Peyer's patch (tissue), 4 donors: ENCODE measurements around the gene TLX1. TPM values are rescaled to one million over a fixed set of nuclear protein-coding genes. Genes with fewer than 3 reads are reported as not detected.

Experiments
- DNase-seq, 3 donors: peaks; one replicate each; pipeline ENCODE4 v3.0.0-alpha.2; 2017 to 2019
- H3K27ac ChIP-seq, 4 donors: fragments of 200-600 bp; sonication (generic); one replicate each; pipeline ENCODE4 v1.5.1; 2016 to 2019
- H3K27me3 ChIP-seq, 2 donors: fragments of 200-600 bp; sonication (generic); one replicate each; pipeline ENCODE4 v1.5.1; 2019
- H3K36me3 ChIP-seq, 3 donors: fragments of 200-600 bp; sonication (generic); one replicate each; pipeline ENCODE4 v1.5.1; 2016 to 2019
- H3K4me1 ChIP-seq, 4 donors: fragments of 200-600 bp; sonication (generic); one replicate each; pipeline ENCODE4 v1.5.1; 2016 to 2019
- H3K4me3 ChIP-seq, 4 donors: fragments of 200-600 bp; sonication (generic); 1 replicate in 3 of 4; 2 replicates in 1 of 4; pipeline ENCODE4 v1.5.1; 2016 to 2019; ENCODE audit warnings: mild to moderate bottlenecking in 1 of 4
- H3K9me3 ChIP-seq, 4 donors: fragments of 200-600 bp; sonication (generic); one replicate each; pipeline ENCODE4 v1.5.1; 2016 to 2019; ENCODE audit warnings: mild to moderate bottlenecking in 1 of 4
- POLR2A ChIP-seq, 2 donors: fragments of 450-650 bp; IDR thresholded peaks; one replicate each; pipeline ENCODE4 v1.5.1; 2017; ENCODE audit warnings: antibody characterized with exemption in 2 of 2, mild to moderate bottlenecking in 2 of 2, moderate library complexity in 2 of 2
- total RNA-seq, 4 donors: library from RNA; depleted of rRNA; stranded (reverse); fragments of >200 nt; gene quantifications; one replicate each; pipeline ENCODE4 v1.1.0, GENCODE V29; 2016
- TF ChIP-seq, protein P1 (sequence below), 6 experiments: fragments of 450-650 bp in 4 of 6; fragments of 200-600 bp in 2 of 6; sonication (generic) in 1 of 6; IDR thresholded peaks; one replicate each; pipeline ENCODE4 v1.5.1; 2017 to 2019; ENCODE audit warnings: antibody characterized with exemption in 6 of 6, mild to moderate bottlenecking in 3 of 6, moderate library complexity in 1 of 6

The TLX1 gene
- total RNA-seq, 4 donors from 2014 or later, result 1.6 to 4.8 (median 3.2) TPM; not detected in 1

DNA sequence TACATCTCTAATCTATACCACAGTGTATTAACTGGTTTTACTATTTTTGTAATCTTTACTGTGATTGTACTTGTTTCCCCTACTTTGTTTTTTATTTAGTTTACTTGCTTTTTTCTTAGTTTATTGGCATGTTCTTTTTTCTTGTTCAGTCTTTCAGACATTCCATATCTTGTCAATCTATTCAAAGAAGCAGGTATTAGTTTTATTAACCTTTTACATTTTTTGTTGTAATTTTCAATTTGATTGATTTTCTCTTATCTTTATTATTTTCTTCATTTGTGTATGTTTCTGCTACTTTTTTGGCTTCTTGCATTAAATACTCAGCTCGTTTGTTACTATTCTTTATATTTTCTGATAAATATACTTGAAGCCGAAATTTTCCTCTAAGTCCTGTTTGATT, 41.6 kb downstream of the TLX1 start:
- no peak for DNase-seq
- Histone ChIP-seq H3K27me3 (no peaks in the 10 kb centered on the region), H3K9me3 (peaks cover 0 to 10% (median 0%) of the 10 kb centered on the region in 4 donors), H3K4me1 (no peaks in the 10 kb centered on the region), H3K36me3 (no peaks in the 10 kb centered on the region), H3K4me3 (no peak overlapping the region), H3K27ac (no peak overlapping the region)
- TF ChIP-seq, protein P1, sequence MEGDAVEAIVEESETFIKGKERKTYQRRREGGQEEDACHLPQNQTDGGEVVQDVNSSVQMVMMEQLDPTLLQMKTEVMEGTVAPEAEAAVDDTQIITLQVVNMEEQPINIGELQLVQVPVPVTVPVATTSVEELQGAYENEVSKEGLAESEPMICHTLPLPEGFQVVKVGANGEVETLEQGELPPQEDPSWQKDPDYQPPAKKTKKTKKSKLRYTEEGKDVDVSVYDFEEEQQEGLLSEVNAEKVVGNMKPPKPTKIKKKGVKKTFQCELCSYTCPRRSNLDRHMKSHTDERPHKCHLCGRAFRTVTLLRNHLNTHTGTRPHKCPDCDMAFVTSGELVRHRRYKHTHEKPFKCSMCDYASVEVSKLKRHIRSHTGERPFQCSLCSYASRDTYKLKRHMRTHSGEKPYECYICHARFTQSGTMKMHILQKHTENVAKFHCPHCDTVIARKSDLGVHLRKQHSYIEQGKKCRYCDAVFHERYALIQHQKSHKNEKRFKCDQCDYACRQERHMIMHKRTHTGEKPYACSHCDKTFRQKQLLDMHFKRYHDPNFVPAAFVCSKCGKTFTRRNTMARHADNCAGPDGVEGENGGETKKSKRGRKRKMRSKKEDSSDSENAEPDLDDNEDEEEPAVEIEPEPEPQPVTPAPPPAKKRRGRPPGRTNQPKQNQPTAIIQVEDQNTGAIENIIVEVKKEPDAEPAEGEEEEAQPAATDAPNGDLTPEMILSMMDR (IDR thresholded peaks at IDR 0.05), result no peak
- no peak for TF ChIP-seq POLR2A (IDR thresholded peaks at IDR 0.05)

DNA sequence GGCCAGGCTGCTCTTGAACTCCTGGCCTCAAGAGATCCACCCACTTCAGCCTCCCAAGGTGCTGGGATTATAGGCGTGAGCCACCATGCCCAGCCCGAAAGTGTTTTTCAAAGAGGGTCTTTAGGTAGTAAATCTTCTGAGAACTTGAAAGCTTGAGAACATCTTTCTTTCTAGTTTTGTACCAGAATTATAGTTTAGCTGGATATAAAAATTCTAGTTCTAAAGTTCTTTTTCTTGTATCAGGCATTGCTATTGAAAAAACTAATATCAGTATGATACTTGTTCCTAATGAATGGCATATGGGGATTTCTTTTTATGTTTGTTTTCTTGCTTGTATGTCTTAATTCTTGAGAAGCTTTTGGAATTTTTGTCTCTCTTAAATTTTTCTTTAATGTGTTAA, 43.2 kb downstream of the TLX1 start:
- Histone ChIP-seq H3K27me3 (no peaks in the 10 kb centered on the region), H3K36me3 (no peaks in the 10 kb centered on the region), H3K4me3 (no peak overlapping the region), H3K9me3 (peaks cover 0 to 10% (median 0%) of the 10 kb centered on the region in 4 donors), H3K27ac (no peak overlapping the region), H3K4me1 (no peaks in the 10 kb centered on the region)
- TF ChIP-seq POLR2A (IDR thresholded peaks at IDR 0.05), result no peak
- TF ChIP-seq, protein P1 (IDR thresholded peaks at IDR 0.05), result no peak
- no peak for DNase-seq

DNA sequence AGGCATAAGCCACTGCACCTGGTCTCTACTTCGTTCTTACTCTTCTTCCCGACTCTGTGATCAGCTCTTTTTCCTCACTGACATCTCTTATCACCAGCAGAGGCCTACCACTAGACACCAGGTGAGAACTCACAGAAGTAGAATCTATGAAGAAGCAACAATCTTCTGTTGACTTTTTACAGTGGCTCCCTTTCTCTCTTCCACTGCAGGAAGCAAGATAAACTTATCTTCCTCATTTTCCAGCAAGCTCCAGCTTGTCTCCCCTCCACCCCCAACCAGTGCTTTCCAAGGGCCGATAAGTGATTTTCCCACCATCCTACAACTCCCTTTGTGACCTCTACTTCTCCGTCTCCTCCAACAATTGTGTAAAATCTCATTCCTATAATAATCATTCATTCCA, 45.5 kb downstream of the TLX1 start:
- Histone ChIP-seq H3K27me3 (no peaks in the 10 kb centered on the region), H3K4me1 (no peaks in the 10 kb centered on the region), H3K9me3 (peaks cover 0 to 10% (median 0%) of the 10 kb centered on the region in 4 donors), H3K36me3 (no peaks in the 10 kb centered on the region), H3K4me3 (no peak overlapping the region), H3K27ac (no peak overlapping the region)
- TF ChIP-seq, protein P1 (IDR thresholded peaks at IDR 0.05), result no peak
- TF ChIP-seq POLR2A (IDR thresholded peaks at IDR 0.05), result no peak
- no peak for DNase-seq

DNA sequence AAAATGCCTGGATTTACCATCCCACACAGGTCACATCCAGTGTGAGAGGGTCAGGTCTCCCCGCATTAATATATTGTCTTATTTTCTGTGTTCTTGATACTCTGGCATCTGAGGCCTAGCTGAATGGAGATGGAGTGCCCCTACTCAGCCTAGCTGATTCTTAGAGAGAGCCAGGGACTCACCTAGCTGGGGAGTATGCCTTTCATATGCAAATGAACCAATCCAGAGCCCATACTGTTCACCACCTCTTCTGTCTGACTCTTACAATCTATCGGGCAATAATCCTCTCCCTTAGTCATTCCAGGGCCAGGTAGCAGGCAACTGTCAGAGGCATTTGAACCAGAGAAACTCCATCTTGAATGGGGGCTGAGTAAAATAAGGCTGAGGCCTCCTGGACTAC, 51.8 kb downstream of the TLX1 start:
- Histone ChIP-seq H3K27ac (no peak overlapping the region), H3K4me1 (no peaks in the 10 kb centered on the region), H3K4me3 (no peak overlapping the region), H3K9me3 (no peaks in the 10 kb centered on the region), H3K36me3 (no peaks in the 10 kb centered on the region), H3K27me3 (no peaks in the 10 kb centered on the region)
- DNase-seq, result no peak
- TF ChIP-seq, protein P1 (IDR thresholded peaks at IDR 0.05), result no peak

DNA sequence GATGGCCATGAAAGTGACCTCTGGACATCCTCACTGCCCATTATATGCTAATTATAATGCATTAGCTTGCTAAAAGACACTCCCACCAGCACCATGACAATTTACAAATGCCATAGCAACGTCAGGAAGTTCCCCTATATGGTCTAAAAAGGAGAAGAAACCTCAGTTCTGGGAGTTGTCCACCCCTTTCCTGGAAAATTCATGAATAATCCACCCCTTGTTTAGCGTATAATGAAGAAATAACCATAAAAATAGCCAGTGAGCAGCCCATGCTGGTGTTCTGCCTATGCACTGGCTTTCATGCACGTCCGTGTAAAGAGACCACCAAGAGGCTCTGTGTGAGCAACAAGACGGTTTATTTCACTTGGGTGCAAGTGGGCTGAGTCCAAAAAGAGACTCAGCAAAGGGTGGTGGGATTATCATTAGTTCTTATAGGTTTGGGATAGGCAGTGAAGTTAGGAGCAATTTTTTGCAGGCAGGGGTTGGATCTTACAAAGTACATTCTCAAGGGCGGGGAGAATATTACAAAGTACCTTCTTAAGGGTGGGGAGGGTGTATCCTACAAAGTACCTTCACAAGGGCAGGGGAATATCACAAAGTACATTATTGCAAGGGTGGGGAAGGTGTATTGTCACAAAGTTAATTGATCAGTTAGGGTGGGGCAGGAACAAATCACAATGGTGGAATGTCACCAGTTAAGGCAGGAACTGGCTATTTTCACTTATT, 52.5 kb downstream of the TLX1 start:
- H3K27me3 ChIP-seq, result no peaks in the 10 kb centered on the region
- no peaks in the 10 kb centered on the region for H3K4me1 ChIP-seq
- no peak overlapping the region for H3K4me3 ChIP-seq
- DNase-seq, result no peak
- no peaks in the 10 kb centered on the region for H3K36me3 ChIP-seq
- no peaks in the 10 kb centered on the region for H3K9me3 ChIP-seq
- TF ChIP-seq, protein P1 (IDR thresholded peaks at IDR 0.05), result no peak
- no peak for TF ChIP-seq POLR2A (IDR thresholded peaks at IDR 0.05)
- H3K27ac ChIP-seq, result no peak overlapping the region

Other genes with a start within 250 kb of the TLX1 start
- gene SLF2, start 218.3 kb upstream of the TLX1 start, total RNA-seq, result 10 to 100 TPM; 11.0 to 37.2 (median 32.0) TPM
- 100 to 1,000 TPM in 3 of 4 donors, 10 to 100 TPM in 1; 16.5 to 233 (median 185) TPM for gene SEMA4G, start 161.8 kb upstream of the TLX1 start, total RNA-seq
- 10 to 100 TPM; 40.5 to 85.5 (median 61.7) TPM for gene MRPL43, start 143.8 kb upstream of the TLX1 start, total RNA-seq
- 10 to 100 TPM in 1 of 4 donors, 1 to 10 TPM in 3; 3.8 to 18.2 (median 4.4) TPM for gene TWNK, start 143.8 kb upstream of the TLX1 start, total RNA-seq
- 10 to 100 TPM; 28.0 to 57.4 (median 47.1) TPM for gene LZTS2, start 131.5 kb upstream of the TLX1 start, total RNA-seq
- gene PDZD7, start 100.2 kb upstream of the TLX1 start, total RNA-seq, result 10 to 100 TPM in 3 of 4 donors, under 1 TPM in 1; 0.83 to 58.7 (median 51.3) TPM
- gene SFXN3, start 100.1 kb upstream of the TLX1 start, total RNA-seq, result 100 to 1,000 TPM; 165 to 772 (median 494) TPM
- gene KAZALD1, start 69.3 kb upstream of the TLX1 start, total RNA-seq, result 10 to 100 TPM in 3 of 4 donors, not detected in 1; 25.9 to 41.8 (median 39.1) TPM
- not detected for gene LBX1, start 98.2 kb downstream of the TLX1 start, total RNA-seq
- 10 to 100 TPM; 11.9 to 19.0 (median 12.2) TPM for gene BTRC, start 222.9 kb downstream of the TLX1 start, total RNA-seq